Measurements from ENCODE around the gene PMEL.
"Not testable (repeated sequence)": the region's sequence is repeated elsewhere in the genome, so short reads cannot be mapped to it uniquely, and the experiment has no call there.

The PMEL gene

DNA sequence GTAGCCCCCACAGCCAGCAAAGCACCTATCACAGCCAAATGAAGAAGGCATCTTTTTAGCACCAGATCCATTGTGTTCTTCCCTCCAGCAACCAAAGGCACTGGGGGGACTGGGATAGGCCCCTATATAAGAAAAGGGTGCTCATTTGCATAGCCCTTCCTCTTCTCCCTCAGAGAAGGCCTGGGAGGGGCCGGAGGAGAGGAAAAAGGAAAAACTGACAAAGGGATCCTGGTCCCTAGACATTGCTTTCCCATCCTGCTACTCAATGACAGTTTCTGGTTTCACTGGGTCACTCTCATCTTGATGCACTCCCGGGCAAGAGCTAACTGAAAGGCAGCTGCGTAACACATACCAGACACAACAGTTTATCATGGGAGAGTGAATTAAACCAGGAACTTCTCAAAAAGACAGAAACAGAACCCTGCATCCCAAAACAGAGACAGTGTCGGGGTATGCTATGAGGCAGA lies at the start of gene PMEL:
TSS of gene PMEL (minus strand) at position 102 of the 467 bp plus-strand sequence. CDS start at position 71, 31 bp downstream.
- ATAC-seq: no peak

GRCh38 chr12:56014205-56014604 lies 48.4 kb upstream of the PMEL start:
- no peak for ATAC-seq

DNA sequence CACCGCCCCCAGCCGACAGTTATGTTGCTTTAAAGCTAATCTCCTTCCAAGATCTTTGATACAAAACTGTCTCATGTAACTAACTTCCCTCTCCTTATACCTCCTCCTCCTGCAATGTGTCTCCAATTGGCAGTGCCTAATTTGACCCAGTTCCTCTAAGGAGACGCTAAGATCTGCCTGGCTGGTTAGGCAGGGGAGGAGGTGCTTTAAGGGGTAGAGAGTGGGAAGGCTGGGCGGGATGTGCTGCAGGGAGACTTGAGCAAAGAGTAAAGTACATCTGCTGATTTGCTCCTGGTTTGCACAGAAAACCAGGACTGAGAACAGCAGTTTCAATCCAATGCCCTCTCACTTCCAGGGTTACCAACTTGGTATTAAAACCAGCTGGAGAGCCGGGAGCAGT lies 47.6 kb upstream of the PMEL start:
- no peak for ATAC-seq

GRCh38 chr12:56011509-56012090 lies 45.8 kb upstream of the PMEL start:
- no peak for ATAC-seq

DNA sequence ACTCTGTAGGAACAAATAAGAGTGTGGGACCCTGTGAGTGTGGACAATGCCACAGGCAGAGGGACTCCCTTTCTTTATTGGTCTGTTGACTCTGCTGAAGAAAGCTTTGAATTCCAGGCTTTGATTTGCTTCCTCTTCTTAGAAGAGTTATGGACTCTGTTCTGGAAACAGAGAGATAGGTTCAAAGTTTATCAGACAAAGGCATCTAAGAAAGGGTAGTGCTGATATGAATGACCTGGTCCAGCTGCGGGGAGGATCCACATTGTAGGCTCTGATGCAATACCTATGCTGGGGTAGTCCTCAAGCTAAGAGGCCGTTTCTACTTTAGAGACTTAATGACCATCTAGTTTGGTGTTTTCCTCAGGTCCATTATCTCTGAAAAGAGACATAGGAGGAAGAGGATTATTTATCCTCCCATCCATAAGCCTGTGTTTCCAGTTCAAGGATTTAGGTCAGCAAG lies 44.3 kb upstream of the PMEL start:
- ATAC-seq: no peak

DNA sequence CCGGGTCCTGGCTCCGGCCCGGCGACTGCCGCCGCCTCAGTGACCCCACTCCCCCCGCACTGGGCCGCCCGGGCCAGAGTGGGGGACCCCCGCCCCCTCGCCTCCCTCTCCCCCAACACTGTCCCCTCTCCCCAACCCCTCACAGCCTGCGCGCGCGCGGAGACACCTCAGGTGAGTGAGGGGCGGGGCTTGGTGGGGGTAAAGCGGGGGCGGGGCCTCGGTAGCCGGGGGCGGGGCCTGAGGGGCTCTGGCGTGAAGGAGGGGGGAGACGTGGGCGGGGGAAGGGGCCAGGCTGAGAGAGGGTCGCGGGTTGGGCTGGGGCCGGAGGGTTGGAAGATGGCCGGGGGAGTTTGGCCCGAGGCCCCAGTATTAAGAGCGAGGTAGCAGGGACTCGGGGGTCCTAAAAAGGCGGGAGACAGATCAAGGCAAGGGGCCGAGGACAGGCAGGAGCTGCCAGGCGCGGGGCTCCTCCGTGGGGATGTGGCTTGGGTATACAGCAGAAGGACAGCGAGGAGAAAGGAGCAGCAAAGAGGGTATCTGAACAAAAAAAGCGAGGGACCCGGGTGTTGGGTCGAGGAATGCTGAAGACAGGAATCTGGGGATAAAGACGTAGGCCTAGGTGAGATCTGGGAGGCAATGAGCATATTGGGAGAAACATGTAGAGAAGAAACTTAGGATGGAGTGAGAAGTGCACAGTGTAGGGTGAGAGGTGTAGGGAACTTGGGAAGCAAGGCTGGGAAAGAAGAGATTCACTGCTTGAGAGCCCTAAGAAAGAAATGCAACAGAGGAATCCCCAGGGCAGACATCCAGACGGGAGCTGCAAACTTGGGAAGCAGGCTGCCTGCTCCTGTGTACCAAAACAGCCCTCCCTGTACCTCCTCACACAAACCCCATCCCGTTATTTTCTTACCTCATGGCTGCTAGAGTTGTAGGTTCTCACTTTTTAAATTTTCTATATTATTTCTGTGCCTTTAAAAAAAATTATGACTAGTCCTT lies 42.0 kb upstream of the PMEL start:
- ATAC-seq: peak; percentile 66

DNA sequence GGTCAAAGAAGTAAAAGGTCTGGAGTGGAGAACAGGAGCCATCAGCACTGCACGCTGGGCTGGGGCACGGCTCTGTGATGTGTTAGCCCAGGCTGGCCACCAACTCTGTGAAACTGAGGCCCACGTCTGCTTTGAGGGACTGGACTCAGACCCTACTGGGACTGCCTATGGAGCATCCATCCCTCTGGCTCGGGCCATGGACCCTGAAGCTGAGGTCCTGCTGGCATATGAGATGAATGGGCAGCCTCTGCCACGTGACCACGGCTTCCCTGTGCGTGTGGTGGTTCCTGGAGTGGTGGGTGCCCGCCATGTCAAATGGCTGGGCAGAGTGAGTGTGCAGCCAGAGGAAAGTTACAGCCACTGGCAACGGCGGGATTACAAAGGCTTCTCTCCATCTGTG lies 38.4 kb upstream of the PMEL start:
- ATAC-seq: no peak

DNA sequence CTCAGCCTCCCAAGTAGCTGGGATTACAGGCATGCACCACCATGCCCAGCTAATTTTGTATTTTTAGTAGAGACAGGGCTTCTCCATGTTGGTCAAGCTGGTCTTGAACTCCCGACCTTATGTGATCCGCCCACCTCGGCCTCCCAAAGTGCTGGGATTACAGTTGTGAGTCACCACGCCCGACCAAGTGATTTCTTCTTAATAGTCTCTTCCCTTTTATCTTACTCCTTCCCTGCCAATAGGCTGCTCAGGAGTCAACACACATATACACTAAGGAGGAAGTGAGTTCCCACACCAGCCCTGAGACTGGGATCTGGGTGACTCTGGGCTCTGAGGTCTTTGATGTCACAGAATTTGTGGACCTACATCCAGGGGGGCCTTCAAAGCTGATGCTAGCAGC lies 37.5 kb upstream of the PMEL start:
- not testable (repeated sequence) for ATAC-seq

- no peak for ATAC-seq
Observed at GRCh38 chr12:56001487-56002100, 35.8 kb upstream of the PMEL start.

DNA sequence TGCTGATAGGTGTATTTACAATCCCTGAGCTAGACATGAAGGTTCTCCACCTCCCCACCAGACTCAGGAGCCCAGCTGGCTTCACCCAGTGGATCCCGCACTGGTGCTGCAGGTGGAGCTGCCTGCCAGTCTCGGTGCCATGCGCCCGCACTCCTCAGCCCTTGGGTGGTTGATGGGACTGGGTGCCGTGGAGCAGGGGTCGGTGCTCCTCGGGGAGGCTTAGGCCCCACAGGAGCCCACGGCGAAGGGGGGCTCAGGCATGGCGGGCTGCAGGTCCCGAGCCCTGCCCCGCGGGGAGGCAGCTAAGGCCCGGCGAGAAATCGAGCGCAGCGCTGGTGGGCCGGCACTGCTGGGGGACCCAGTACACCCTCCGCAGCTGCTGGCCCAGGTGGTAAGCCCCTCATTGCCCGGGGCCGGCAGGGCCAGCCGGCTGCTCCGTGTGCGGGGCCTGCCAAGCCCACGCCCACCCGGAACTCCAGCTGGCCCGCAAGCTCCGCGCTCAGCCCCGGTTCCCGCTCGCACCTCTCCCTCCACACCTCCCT lies 34.2 kb upstream of the PMEL start:
- ATAC-seq: not testable (repeated sequence)

GRCh38 chr12:55999522-55999921 lies 33.7 kb upstream of the PMEL start:
- ATAC-seq: not testable (repeated sequence)

DNA sequence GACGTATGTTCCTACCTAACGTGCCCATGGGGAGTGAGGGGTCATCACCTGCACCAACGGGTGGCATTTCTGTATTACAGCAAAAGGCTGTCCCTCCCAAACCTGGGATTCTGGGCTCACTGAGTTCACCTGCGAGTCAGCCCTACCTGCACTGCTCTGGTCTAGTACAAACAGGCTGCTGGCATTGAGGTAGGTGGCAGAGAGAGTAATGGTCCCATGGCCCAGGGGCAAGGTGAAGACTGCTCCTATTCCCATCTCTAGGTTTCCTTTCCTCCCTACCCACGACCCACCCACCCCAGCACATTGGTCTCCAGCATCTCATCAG lies 31.7 kb upstream of the PMEL start:
- peak in 1 of 2 donors; percentile 22 for ATAC-seq

DNA sequence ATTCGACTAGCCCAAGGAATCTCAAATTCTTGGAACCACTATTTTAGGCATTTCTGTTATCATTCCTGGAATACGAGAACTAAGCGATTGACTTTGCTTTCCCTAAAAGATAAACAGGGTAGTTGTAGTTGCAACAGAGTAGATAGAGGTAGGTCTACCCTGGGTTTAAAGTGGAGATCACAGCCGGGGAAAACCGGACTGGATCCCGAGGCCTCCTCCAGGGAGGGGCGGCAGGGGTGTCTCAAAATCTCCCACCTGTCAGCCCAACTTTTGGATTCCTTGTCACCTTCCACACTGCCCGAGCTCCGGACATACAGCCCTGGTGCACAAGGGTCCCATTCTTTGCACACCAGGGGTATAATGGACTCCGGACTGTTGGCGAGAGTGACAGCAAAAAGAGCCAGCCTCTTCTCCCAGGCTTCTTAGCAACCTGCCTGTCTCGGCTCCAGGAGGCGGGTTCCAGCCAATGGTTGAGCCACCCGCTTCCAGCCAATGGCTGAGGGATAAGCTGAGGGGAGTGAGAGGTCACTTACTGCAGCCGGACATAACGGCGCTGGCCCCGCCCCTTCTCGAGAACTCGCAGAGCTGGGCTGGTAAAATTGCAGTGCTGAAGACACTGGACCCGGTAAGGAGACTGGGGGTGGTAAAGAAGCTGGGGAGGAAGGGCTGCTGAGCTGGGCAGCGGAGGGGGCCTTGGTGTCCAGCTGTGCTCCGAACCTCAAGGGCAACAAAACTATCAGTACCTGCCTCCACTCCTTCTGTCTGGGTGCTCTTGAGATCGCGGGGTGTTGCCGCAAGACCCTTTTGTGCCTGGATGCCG lies 31.1 kb upstream of the PMEL start, which contains the start of gene SUOX:
TSS of gene SUOX (plus strand) at position 562 of the 820 bp plus-strand sequence. CDS start 4,946 bp downstream, outside the sequence.
- peak; percentile 78 to 81 for ATAC-seq

DNA sequence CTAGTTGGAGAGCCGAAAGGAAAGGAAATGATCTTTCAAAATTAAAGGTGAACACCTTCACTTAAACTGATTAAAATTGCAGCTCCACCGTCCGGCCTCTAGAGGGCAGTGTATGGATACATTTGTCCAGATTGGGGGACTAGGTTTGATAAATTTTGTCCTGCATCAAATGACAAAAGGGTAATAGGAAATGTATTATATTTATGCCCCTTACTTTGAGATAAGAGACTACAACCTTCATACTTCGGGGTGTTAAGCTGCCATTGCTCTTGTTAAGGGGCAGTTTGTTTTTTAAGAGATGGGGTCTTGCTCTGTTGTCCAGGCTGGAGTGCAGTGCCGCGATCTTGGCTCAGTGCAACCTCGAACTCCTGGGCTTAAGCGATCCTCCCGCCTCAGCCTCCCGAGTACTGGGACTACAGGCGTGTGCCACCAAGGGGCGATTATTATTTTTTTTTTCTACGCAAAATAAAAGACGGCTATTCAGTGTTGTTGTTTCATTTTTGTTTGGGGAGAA lies 30.4 kb upstream of the PMEL start:
- ATAC-seq: peak; percentile 62 to 70

DNA sequence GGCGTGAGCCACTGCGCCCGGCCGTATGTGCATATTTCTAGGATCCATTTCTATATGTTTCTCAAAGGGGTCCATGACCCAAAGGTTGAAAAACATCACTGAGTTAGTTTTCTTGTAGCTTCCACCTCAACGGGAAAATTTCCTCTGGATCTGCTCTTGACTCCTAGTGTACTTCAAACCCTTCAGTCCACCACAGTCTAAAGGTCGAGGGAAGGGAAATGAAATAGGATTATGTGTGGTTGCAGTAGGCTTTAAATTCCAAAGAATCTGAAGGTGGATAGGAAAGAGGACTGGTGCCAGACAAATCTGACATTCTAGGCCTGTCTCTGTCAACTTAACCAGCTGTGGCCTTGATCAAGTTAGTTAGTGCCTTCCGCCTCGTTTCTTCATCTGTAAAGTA lies 29.5 kb upstream of the PMEL start:
- ATAC-seq: no peak

GRCh38 chr12:55993230-55993853 lies 27.5 kb upstream of the PMEL start:
- no peak for ATAC-seq

DNA sequence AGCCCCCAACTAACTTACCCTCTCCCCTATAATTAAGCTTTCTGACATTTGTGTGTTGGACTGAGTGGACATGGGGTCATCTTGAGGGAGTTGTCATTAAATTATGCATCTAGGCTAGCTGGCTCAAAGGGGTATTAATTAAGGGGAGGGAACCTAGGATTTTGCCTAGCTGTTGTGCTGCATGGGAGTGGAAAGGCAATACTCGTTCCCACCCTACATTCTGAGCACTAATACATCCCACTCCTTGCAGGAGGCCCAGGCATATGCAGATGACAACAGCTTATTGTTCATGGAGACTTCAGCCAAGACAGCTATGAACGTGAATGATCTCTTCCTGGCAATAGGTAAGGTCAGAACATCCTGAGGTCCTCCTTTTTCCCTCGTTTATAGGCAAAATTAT lies 25.3 kb upstream of the PMEL start:
- no peak for ATAC-seq

GRCh38 chr12:55985976-55986375 lies 20.1 kb upstream of the PMEL start:
- ATAC-seq: not testable (repeated sequence)

- ATAC-seq: no peak
Observed at GRCh38 chr12:55985341-55985740, 19.5 kb upstream of the PMEL start.

DNA sequence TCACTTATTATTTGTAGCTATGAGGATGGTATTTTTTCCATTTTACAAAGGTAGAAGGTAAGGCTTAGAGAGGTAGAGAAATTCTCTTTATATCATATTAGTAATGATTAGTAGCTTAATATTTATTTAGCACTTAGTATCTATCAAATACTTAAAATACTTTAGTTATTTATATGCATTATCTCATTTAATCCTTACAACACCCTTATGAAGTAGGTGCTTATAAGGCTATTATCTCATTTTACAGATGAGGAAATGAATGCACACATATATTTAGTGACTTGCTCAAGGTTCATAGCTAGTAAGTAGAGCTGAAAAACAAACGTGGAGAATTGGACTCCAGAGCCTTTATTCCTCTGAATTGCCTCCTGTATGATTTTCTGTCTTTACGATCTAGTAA lies 19.0 kb upstream of the PMEL start:
- ATAC-seq: no peak

- ATAC-seq: no peak
Observed at GRCh38 chr12:55983232-55983842, 17.5 kb upstream of the PMEL start.
